Mucosa of descending colon (tissue), 3 donors: ENCODE data around the gene KCTD8. TPM values are rescaled to one million over a fixed set of nuclear protein-coding genes. Genes with fewer than 3 reads are reported as not detected.

Experiments used
- ATAC-seq: fragments of 200-7000 bp; cut with Tn5 transposase; one replicate; pipeline ENCODE4 v1.9.1; 2020; ENCODE audit warnings: mild to moderate bottlenecking, moderate library complexity
- DNase-seq, 3 donors: peaks; one replicate each; pipeline ENCODE4 v3.0.0-alpha.2; 2020
- H3K36me3 ChIP-seq: fragments of 200-600 bp; one replicate; pipeline ENCODE4 v1.8.0; 2021; ENCODE audit warnings: low read depth, mild to moderate bottlenecking
- H3K4me1 ChIP-seq: fragments of 200-600 bp; one replicate; pipeline ENCODE4 v1.8.0; 2021; ENCODE audit warnings: low read depth, mild to moderate bottlenecking
- H3K4me3 ChIP-seq: fragments of 200-600 bp; one replicate; pipeline ENCODE4 v1.8.0; 2021; ENCODE audit warnings: mild to moderate bottlenecking
- H3K9me3 ChIP-seq: fragments of 200-600 bp; one replicate; pipeline ENCODE4 v1.8.0; 2021; ENCODE audit warnings: mild to moderate bottlenecking
- CTCF ChIP-seq: fragments of 200-600 bp; IDR thresholded peaks from one replicate; pipeline ENCODE4 v1.8.0; 2022; ENCODE audit warnings: antibody characterized with exemption, mild to moderate bottlenecking
- intact Hi-C, 2 donors: fragments of 100-400 bp; cut with DNase I in 1 of 2; cut with micrococcal nuclease in 1 of 2; formaldehyde crosslinking; loops; one replicate each; pipeline versions ENCODE4 v1.11.0 to v1.11.1; 2022; cut with DNase I, micrococcal nuclease
- total RNA-seq, 3 donors: library from RNA; stranded (reverse); fragmentation: NEBNext Ultra II Directional in 2 of 3; extraction: Animal tissue kit (Norgen Biotek cat#: 25700) in 2 of 3; gene quantifications; one replicate each; pipeline versions ENCODE4 v1.2.1 to v1.2.4, GENCODE V29; 2021 to 2023
- donor health status: DM: no; HTN: no; CAD: no; lungs with moderate emphysema.
- donor health status: DM: no; HTN: no; CAD: no.
- donor health status: DM: no; HTN: yes; CAD: no.

The KCTD8 gene
- total RNA-seq, 3 donors from 2014 or later = 0.12 to 0.54 TPM; not detected in 1

- ATAC-seq (no peak), DNase-seq (no peak)
- Histone ChIP-seq H3K4me1 (no peaks in the 10 kb centered on the region), H3K4me3 (no peak overlapping the region), H3K9me3 (no peaks in the 10 kb centered on the region), H3K36me3 (no peaks in the 10 kb centered on the region)
- intact Hi-C loops = no loop called here
- no peak for TF ChIP-seq CTCF
Observed at GRCh38 chr4:44462259-44462658, 13.7 kb upstream of the KCTD8 start.

GRCh38 chr4:44447563-44448504, 775 bp downstream of the KCTD8 start:
- intact Hi-C loops = no loop called here

GRCh38 chr4:44446801-44447562, 1.6 kb downstream of the KCTD8 start:
- no peak for ATAC-seq
- Histone ChIP-seq H3K9me3 (no peaks in the 10 kb centered on the region), H3K4me3 (no peak overlapping the region), H3K4me1 (peaks cover 12% of the 10 kb centered on the region), H3K36me3 (no peaks in the 10 kb centered on the region)
- peak in 2 of 3 donors; percentile 15 to 45 for DNase-seq
- intact Hi-C loops = no loop called here
- TF ChIP-seq CTCF = no peak

More at GRCh38 chr4:44447563-44448504, 775 bp downstream of the KCTD8 start:
- TF ChIP-seq CTCF = no peak
- H3K4me1 ChIP-seq = peaks cover 12% of the 10 kb centered on the region
- no peaks in the 10 kb centered on the region for H3K36me3 ChIP-seq
- H3K9me3 ChIP-seq = no peaks in the 10 kb centered on the region
- ATAC-seq (peak; percentile 18), DNase-seq (peak; percentile 3 to 47 (median 29))
- no peak overlapping the region for H3K4me3 ChIP-seq

- intact Hi-C loops = no loop called here
- ATAC-seq (no peak), DNase-seq (no peak)
- Histone ChIP-seq H3K4me3 (no peak overlapping the region), H3K9me3 (no peaks in the 10 kb centered on the region), H3K4me1 (peaks cover 12% of the 10 kb centered on the region), H3K36me3 (no peaks in the 10 kb centered on the region)
- no peak for TF ChIP-seq CTCF
Observed at GRCh38 chr4:44446191-44446590, 2.4 kb downstream of the KCTD8 start.

GRCh38 chr4:44438687-44439086, 9.9 kb downstream of the KCTD8 start:
- ATAC-seq = no peak
- TF ChIP-seq CTCF = no peak
- DNase-seq = no peak
- intact Hi-C loops = no loop called here
- Histone ChIP-seq H3K4me3 (no peak overlapping the region), H3K4me1 (no peaks in the 10 kb centered on the region), H3K9me3 (no peaks in the 10 kb centered on the region), H3K36me3 (no peaks in the 10 kb centered on the region)
